IMR-90 (cell line): ENCODE results near the gene DPF3. TPM values are rescaled to one million over a fixed set of nuclear protein-coding genes. Genes with fewer than 3 reads are reported as not detected.

ENCODE experiments used
- ATAC-seq: fragments of 200-7000 bp; cut with Tn5 transposase; 2 replicates; pipeline ENCODE4 v1.9.1; 2020; ENCODE audit warnings: low read depth, mild to moderate bottlenecking, moderate library complexity
- BruUV-seq: library from RNA; stranded (reverse); fragments of 400-500 nt; replicated peaks from 2 replicates; lab custom pipeline; 2021; lab: Mats Ljungman, UMichigan
- CTCF ChIA-PET: fragments of 300-600 bp; formaldehyde crosslinking; extraction: SDS; loops from one replicate; lab custom pipeline; 2021; ENCODE audit warnings: antibody characterized with exemption; lab: Yijun Ruan, JAX
- POLR2A ChIA-PET: fragments of 300-600 bp; sonication (Branson Sonifier 250); formaldehyde crosslinking; loops from one replicate; lab custom pipeline; 2022; ENCODE audit warnings: antibody characterized with exemption; ENCODE audit not compliant: unreplicated experiment; lab: Charles Lee
- DNase-seq: peaks from one replicate; pipeline ENCODE4 v3.0.0; 2013
- H2AFZ ChIP-seq: replicated peaks from 2 replicates; pipeline ENCODE3; 2013; ENCODE audit warnings: low read length, mild to moderate bottlenecking; ENCODE audit not compliant: poor library complexity
- H2AK5ac ChIP-seq: 2 replicates; pipeline ENCODE4 v1.6.1; 2013; ENCODE audit warnings: low read depth, low read length, inconsistent platforms
- H2AK9ac ChIP-seq: replicated peaks from 2 replicates; pipeline ENCODE3; 2013; ENCODE audit warnings: mild to moderate bottlenecking, low read depth, low read length, moderate library complexity; ENCODE audit not compliant: poor library complexity
- H2BK120ac ChIP-seq: 2 replicates; pipeline ENCODE4 v1.6.1; 2013; ENCODE audit warnings: low read depth, low read length, inconsistent platforms
- H2BK15ac ChIP-seq: 3 replicates; pipeline ENCODE4 v1.6.1; 2013; ENCODE audit warnings: low read depth, low read length, inconsistent platforms
- H2BK20ac ChIP-seq: 2 replicates; pipeline ENCODE4 v1.6.1; 2013; ENCODE audit warnings: low read depth, mild to moderate bottlenecking, inconsistent platforms, low read length, moderate library complexity
- H2BK5ac ChIP-seq: 2 replicates; pipeline ENCODE4 v1.6.1; 2013; ENCODE audit warnings: mild to moderate bottlenecking, low read depth, low read length, inconsistent platforms; ENCODE audit not compliant: poor library complexity, severe bottlenecking
- H3K14ac ChIP-seq: replicated peaks from 2 replicates; pipeline ENCODE4 v1.6.1; 2013; ENCODE audit warnings: low read depth, low read length, inconsistent platforms
- H3K18ac ChIP-seq: 2 replicates; pipeline ENCODE4 v1.6.1; 2013; ENCODE audit warnings: low read depth, low read length, control low read depth
- H3K23ac ChIP-seq: 2 replicates; pipeline ENCODE4 v1.6.1; 2013; ENCODE audit warnings: low read depth, low read length, inconsistent platforms
- H3K27ac ChIP-seq: 2 replicates; pipeline ENCODE4 v1.5.1; 2013; ENCODE audit warnings: mild to moderate bottlenecking, control low read depth, low read length; ENCODE audit not compliant: insufficient read depth
- H3K27me3 ChIP-seq: 2 replicates; pipeline ENCODE4 v1.6.1; 2013; ENCODE audit warnings: low read length; ENCODE audit not compliant: control insufficient read depth, insufficient read depth
- H3K36me3 ChIP-seq: 2 replicates; pipeline ENCODE4 v1.6.1; 2013; ENCODE audit warnings: low read length, mixed read lengths; ENCODE audit not compliant: control insufficient read depth, insufficient read depth
- H3K4ac ChIP-seq: 2 replicates; pipeline ENCODE4 v1.6.1; 2013; ENCODE audit warnings: low read depth, low read length, inconsistent platforms
- H3K4me1 ChIP-seq: 2 replicates; pipeline ENCODE4 v1.6.1; 2013; ENCODE audit warnings: low read length, mixed read lengths; ENCODE audit not compliant: control insufficient read depth, insufficient read depth
- H3K4me2 ChIP-seq: 2 replicates; pipeline ENCODE4 v1.6.1; 2013; ENCODE audit warnings: low read depth, mild to moderate bottlenecking, control low read depth, low read length, moderate library complexity
- H3K4me3 ChIP-seq: 2 replicates; pipeline ENCODE4 v1.5.1; 2013; ENCODE audit warnings: low read depth, mild to moderate bottlenecking, control low read depth, low read length, moderate library complexity; ENCODE audit not compliant: insufficient read depth
- H3K56ac ChIP-seq: 2 replicates; pipeline ENCODE4 v1.6.1; 2013; ENCODE audit warnings: low read length, inconsistent platforms; ENCODE audit not compliant: insufficient read depth; ENCODE audit errors: extremely low read depth
- H3K79me1 ChIP-seq, 2 experiments: 2 replicates each; pipeline ENCODE4 v1.6.1; 2013; ENCODE audit warnings: low read length in 2 of 2, inconsistent platforms in 1 of 2, low read depth in 1 of 2
- H3K9ac ChIP-seq: 2 replicates; pipeline ENCODE4 v1.6.1; 2013; ENCODE audit warnings: low read depth, low read length, control low read depth
- H3K9me1 ChIP-seq: 2 replicates; pipeline ENCODE4 v1.6.1; 2013; ENCODE audit warnings: low read length, inconsistent platforms; ENCODE audit not compliant: insufficient read depth
- H3K9me3 ChIP-seq: 2 replicates; pipeline ENCODE4 v1.6.1; 2013; ENCODE audit warnings: low read length; ENCODE audit not compliant: control insufficient read depth, insufficient read depth
- H4K20me1 ChIP-seq: 2 replicates; pipeline ENCODE4 v1.6.1; 2013; ENCODE audit warnings: low read length, inconsistent platforms; ENCODE audit not compliant: insufficient read depth
- H4K5ac ChIP-seq: 2 replicates; pipeline ENCODE4 v1.6.1; 2013; ENCODE audit warnings: mild to moderate bottlenecking, low read depth, low read length, control low read depth
- H4K8ac ChIP-seq, 2 experiments: 2 replicates each; pipeline ENCODE4 v1.6.1; 2013; ENCODE audit warnings: low read depth in 2 of 2, low read length in 2 of 2, control low read depth in 1 of 2, inconsistent platforms in 1 of 2
- H4K91ac ChIP-seq: 2 replicates; pipeline ENCODE4 v1.6.1; 2013; ENCODE audit warnings: low read depth, low read length, inconsistent platforms; ENCODE audit not compliant: insufficient read depth
- POLR2A ChIP-seq: IDR thresholded peaks from 2 replicates; pipeline ENCODE4 v1.6.1; 2012; ENCODE audit warnings: mild to moderate bottlenecking, low read depth, low read length
- RCOR1 ChIP-seq: IDR thresholded peaks from 2 replicates; pipeline ENCODE4 v1.6.1; 2012; ENCODE audit warnings: mild to moderate bottlenecking, low read length, improper control_type of control experiment; ENCODE audit not compliant: insufficient replicate concordance
- WGBS, 2 experiments: methylation state at CpG; one replicate each; pipeline versions ENCODE4 v1.1.5 to v1.1.7; 2013; ENCODE audit warnings: missing lambda C conversion rate in 2 of 2; ENCODE audit not compliant: insufficient read length in 1 of 2; ENCODE audit errors: extremely low coverage in 2 of 2; 5-methylcytosine and 5-hydroxymethylcytosine counted together
- dilution Hi-C: fragments of 300-500 bp; cut with HindIII; formaldehyde crosslinking; loops from one replicate; pipeline ENCODE4 v1.14.3; 2018; ENCODE audit warnings: low sequenced_read_pairs; ENCODE audit not compliant: unreplicated experiment
- in situ Hi-C: fragments of 300-500 bp; cut with MboI; formaldehyde crosslinking; loops from 3 replicates; pipeline ENCODE4 v1.14.3; 2019; ENCODE audit warnings: low sequenced_read_pairs, inconsistent platforms, mixed read lengths
- intact Hi-C: fragments of 100-400 bp; cut with micrococcal nuclease; formaldehyde crosslinking; loops from 2 replicates; pipeline ENCODE4 v1.10.0; 2022
- polyA plus RNA-seq, 3 experiments: library from polyadenylated mRNA; depleted of rRNA; stranded (reverse); fragments of >200 nt; gene quantifications; 2 replicates each; pipeline ENCODE4 v1.2.3, GENCODE V29; 2012; ENCODE audit warnings: low replicate concordance in 1 of 3
- total RNA-seq: library from RNA; depleted of rRNA; stranded (reverse); fragments of >200 nt; gene quantifications from 2 replicates; pipeline ENCODE4 v1.2.3, GENCODE V29; 2012
- TF ChIP-seq, protein P1 (sequence below): fragments of 150-350 bp; IDR thresholded peaks from 2 replicates; pipeline ENCODE4 v1.6.1; 2017; ENCODE audit warnings: mild to moderate bottlenecking, antibody characterized with exemption, low read length, low read depth

Gene DPF3
- total and polyA plus RNA-seq, 2 of the 4 experiments (the other 2 are of a cell fraction) = 30.5 to 32.8 TPM

DNA sequence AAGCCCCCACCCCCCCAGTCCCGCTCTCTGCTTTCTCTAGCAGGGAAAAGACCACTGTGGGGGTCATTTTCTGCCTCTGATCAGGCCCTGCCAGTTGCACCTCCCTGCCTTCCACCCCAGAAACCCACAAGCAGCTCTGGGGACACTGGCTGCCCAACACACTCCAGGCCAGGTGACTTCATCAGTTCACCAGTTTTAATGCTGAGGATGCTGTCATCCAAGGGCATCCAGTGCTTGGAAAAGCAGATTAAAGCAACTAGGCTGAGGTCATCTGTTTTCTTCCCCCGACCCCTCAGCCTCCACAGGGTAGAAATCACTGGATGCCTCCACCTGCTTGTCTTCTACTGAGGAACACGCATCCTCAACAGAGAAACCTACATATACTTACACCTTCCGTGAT lies 282.4 kb downstream of the DPF3 start:
- H3K4me1 ChIP-seq = peaks cover 49% of the 10 kb centered on the region
- no peak overlapping the region for H2AFZ ChIP-seq
- BruUV-seq = no TSS peak
- no peaks in the 10 kb centered on the region for H3K9me3 ChIP-seq
- peak overlapping the region; percentile 100 for H2BK120ac ChIP-seq
- H3K14ac ChIP-seq = peak overlapping the region; percentile 29; the same call in 1 of the 2 replicates
- in situ Hi-C loops = no loop called here
- no peak overlapping the region for H3K56ac ChIP-seq
- H3K4me2 ChIP-seq = no peak overlapping the region
- peak overlapping the region; percentile 87; the same call in 2 of the 3 replicates for H2BK15ac ChIP-seq
- intact Hi-C loops = no loop called here
- 92% methylated on average over 2 of the region's 4 CpGs; no CpG with 5 or more reads in 1 of the 2 experiments for WGBS, 2 experiments
- ATAC-seq = no peak
- H4K91ac ChIP-seq = peak overlapping the region; percentile 100
- H4K5ac ChIP-seq = no peak overlapping the region
- no peak overlapping the region for H3K9ac ChIP-seq
- H3K27ac ChIP-seq = no peak overlapping the region
- no peaks in the 10 kb centered on the region for H3K27me3 ChIP-seq
- TF ChIP-seq, protein P1, sequence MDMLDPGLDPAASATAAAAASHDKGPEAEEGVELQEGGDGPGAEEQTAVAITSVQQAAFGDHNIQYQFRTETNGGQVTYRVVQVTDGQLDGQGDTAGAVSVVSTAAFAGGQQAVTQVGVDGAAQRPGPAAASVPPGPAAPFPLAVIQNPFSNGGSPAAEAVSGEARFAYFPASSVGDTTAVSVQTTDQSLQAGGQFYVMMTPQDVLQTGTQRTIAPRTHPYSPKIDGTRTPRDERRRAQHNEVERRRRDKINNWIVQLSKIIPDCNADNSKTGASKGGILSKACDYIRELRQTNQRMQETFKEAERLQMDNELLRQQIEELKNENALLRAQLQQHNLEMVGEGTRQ = no peak
- TF ChIP-seq POLR2A (no peak), RCOR1 (no peak)
- dilution Hi-C loops = no loop called here
- no peak for DNase-seq
- H3K23ac ChIP-seq = 0 out of 2 replicates have a peak overlapping the region, but pooled peaks have one; percentile 3
- H3K4ac ChIP-seq = peak overlapping the region; percentile 100
- CTCF ChIA-PET = no interaction called here
- H4K8ac ChIP-seq = peak overlapping the region in 1 of 2 experiments; percentile 43; a peak in 2 of 4 replicates
- H2AK9ac ChIP-seq = peak overlapping the region; percentile 21
- H2BK5ac ChIP-seq = no peak overlapping the region
- no peaks in the 10 kb centered on the region for H4K20me1 ChIP-seq
- H3K79me1 ChIP-seq = peaks cover 0 to 31% of the 10 kb centered on the region in 2 experiments; a peak in 2 of 4 replicates
- peak overlapping the region; percentile 85 for H2BK20ac ChIP-seq
- H3K9me1 ChIP-seq = peaks cover 47% of the 10 kb centered on the region
- POLR2A ChIA-PET = no interaction called here
- no peaks in the 10 kb centered on the region for H3K36me3 ChIP-seq
- H3K4me3 ChIP-seq = no peak overlapping the region
- no peak overlapping the region for H3K18ac ChIP-seq
- peak overlapping the region; percentile 99 for H2AK5ac ChIP-seq
